ENCODE results near the gene LHFPL4.
"Not testable (repeated sequence)": the region's sequence is repeated elsewhere in the genome, so short reads cannot be mapped to it uniquely, and the experiment has no call there.

The LHFPL4 gene

GRCh38 chr3:9536212-9536611, 17.4 kb downstream of the LHFPL4 start:
- no peak for DNase-seq (ENCODE audit: low read depth in 3 of 3)

DNA sequence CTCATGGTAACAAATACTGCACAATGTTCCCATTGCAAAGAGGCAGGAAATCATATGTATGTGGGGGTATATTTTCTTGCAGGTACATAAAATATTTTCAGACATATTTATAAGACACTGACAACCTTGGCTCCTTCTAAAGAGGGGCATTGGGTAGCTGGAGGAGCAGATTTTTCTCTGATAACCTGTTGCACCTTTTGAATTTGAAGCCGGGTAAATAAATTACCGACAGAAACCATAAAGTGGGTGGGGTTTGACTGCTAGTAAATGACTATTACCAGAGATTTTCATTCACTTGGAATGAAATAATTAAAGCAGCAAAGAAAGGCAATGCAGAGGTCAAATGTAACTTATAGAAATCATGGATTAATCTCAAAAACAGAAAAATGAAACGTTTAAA, 19.2 kb downstream of the LHFPL4 start:
- DNase-seq (ENCODE audit: low read depth in 3 of 3): no peak

- no peak for DNase-seq (ENCODE audit: low read depth in 3 of 3)
These were observed 28.5 kb downstream of the LHFPL4 start for GRCh38 chr3:9525078-9525477.

- DNase-seq (ENCODE audit: low read depth in 3 of 3): no peak
These were observed 38.7 kb downstream of the LHFPL4 start for GRCh38 chr3:9514956-9515355.

DNA sequence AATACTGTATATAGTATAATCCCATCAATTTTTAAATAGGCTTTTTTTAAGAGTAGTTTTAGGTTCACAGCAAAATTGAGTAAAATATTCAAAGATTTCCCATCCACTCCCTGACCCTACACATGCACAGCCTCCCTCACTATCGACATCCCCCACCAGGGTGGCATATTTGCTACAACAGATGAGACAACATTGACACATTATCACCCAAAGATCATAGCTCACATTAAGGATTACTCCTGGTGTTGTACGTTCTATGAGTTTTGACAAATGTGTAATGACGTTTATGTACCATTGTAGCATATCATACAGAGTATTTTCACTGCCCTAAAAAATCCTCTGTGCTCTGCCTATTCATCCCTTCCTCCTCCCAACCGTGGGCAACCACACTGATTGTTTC, 39.3 kb downstream of the LHFPL4 start:
- no peak for DNase-seq (ENCODE audit: low read depth in 3 of 3)

- no peak for DNase-seq (ENCODE audit: low read depth in 3 of 3)
These were observed 41.1 kb downstream of the LHFPL4 start for GRCh38 chr3:9512456-9513045.

DNA sequence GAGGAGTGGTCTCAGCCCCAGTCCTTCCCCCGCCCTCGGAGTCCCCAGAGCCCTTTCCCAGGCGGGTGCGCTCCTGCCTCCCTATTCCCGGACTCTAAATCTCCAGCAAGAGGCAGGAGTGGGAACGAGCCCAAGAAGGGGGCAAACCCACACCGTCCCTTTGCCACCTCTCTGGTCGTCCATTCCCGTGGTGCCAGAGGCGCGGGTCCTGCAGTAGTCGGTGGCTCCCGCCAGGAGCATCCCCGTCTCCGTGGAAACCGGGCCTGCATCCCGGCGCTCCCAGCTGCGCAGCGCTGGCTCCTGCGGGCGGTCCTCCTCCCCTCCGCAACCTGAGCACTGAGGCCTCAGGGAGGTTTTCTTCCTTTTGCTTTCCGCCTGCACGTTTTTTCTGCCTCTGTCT, 44.8 kb downstream of the LHFPL4 start:
- DNase-seq (ENCODE audit: low read depth in 3 of 3): no peak

- DNase-seq (ENCODE audit: low read depth in 3 of 3): no peak
These were observed 45.7 kb downstream of the LHFPL4 start for GRCh38 chr3:9507586-9508578.

- peak; percentile 53 to 74 (median 55) for DNase-seq (ENCODE audit: low read depth in 3 of 3)
These were observed 50.3 kb downstream of the LHFPL4 start for GRCh38 chr3:9503283-9503682.

DNA sequence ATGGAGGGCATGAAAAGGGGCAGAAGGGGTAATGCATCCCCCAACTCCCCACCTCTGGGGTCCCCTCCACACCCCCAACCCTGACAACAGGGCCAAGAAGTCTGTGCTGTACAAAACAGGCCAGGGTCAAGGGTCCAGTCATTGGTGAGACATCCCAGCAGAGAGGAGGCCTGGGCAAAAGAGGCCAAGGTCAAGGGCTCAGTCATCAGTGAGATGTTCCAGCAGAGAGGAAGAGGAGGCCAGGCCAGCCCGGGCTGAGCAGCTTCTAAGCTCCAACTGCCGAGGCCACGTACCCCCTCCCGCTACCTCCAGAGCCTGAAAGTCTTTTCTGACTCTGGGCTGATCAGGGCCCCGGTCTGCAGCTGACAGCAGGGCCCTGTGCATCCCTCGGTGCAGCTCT, 52.4 kb downstream of the LHFPL4 start:
- no peak for DNase-seq (ENCODE audit: low read depth in 3 of 3)

DNA sequence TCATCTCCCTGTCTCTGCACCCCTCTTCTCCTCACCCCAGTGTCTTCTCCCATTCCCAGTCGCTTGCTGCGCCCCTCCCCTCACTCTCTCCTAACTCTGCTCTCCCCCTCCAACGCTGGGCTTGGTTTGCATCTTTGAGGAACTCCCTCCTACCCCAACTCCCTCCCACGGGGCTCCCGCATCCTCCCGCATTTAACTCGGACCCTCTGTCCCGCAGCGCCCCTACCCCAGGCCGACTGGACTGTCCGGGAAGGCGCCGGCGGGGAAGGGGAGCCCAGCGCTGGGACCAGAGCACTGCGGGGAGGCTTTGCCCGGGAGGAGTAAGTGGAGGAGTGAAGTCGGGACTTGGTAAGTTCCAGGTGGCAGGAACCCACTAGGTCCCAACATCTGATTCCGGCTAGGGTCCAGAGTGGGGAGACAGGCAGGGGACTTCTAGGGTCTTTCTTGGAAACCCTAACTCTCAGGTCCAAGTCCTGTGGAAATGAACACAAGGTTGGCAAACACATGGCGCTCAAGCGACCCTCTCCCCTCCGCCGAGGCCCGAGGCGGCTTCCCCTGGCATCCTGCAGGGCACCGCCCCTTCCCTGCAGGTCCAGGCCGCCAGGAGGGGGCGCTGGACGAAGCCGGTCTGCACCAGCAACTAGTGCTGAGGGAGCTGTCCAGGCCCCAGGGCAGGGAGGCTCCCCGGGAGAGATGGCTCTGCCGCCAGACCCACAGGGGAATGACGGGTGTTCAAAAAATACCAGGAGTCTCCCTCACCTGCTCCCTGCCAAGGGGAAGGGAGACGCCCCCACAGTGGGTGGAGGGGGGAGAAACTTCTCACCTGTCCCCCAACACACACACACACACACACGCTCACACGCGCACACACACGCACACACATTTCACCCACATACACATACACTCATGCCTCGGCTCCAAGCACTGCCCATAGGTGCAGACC, 53.2 kb downstream of the LHFPL4 start:
- peak; percentile 34 to 70 (median 51) for DNase-seq (ENCODE audit: low read depth in 3 of 3)

DNA sequence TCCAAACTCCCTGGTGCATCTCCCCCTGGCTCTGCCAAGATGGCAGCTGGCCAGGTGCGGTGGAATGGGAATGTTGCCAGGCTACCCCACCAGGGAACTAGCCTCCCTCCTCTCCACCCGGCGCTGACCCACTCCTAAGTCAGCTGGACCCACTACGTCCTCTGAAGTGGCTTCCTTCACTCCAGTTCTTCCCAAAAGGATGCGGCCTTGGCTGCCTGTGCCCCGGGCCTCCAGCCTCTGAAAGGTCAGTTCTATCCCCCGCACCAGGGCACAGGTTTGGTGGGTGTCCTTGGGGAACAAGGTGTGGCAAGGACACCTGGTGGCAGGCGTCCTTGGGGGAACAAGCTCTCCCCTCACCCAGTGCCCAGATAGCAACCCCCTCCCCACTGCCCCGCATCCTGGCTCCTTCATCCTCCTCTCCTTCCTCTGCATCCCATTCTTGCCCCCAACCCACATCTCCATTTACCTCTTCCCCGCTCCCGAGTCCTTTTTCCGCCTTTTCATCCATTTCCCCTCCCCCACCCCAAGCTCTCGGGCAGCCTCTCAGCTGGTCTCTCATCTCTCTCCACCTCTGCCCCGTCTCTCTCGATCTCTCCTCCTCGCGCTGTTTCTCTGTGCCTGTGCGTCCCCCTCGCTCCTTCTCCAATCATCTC, 54.0 kb downstream of the LHFPL4 start:
- DNase-seq (ENCODE audit: low read depth in 3 of 3): no peak

- no peak for DNase-seq (ENCODE audit: low read depth in 3 of 3)
These were observed 54.8 kb downstream of the LHFPL4 start for GRCh38 chr3:9498781-9499180.

DNA sequence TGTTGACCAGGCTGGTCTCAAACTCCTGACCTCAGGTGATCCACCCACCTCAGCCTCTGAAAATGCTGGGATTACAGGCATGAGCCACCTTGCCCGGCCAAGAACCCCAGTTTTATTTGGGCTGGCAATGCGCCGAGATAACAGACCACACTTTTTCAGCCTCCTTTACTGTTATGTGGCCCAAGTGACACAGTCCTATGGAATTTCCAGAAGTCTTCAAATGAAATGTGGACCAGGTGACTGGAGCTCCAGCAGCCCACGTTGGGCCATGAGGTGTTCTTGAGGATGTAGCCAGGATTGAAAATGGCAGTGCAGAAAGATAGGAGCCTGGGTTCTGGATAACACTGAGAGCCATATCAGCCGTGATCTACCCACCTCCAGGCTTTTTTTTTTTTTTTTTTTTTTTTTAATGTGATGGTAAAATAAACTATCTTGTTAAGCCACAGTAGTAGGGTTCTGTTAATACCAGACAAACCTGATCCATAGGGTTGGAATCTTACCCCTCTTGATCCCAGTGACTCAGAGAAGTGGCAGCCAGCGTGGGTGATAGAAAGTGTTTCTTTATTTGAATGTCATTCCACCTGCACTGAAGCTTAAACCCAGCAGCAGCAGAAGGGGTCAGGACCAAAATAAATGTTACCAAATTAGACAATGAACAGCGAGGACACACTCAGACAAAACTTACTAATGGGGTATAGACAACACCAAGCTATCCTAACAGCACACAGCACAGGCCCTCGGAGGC, 55.6 kb downstream of the LHFPL4 start:
- no peak for DNase-seq (ENCODE audit: low read depth in 3 of 3)

DNA sequence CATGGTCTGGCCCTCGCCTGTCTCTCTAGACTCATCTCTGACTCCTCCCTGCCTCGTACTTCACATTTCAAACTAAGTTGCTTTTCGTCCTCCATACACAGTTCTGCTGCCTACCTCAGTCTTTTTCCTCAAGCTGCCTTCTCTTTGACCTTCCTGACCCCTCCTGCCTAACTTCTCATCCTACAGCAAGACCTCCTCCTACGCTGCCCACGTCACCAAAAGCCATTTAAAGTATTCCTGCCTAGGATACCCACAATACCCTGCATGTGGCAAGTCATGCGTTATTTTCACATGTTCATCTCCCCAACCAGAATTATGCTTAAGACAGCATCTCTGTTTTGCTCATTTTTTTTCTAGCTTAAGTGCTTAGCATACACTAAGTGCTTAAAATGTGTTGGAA, 56.7 kb downstream of the LHFPL4 start:
- DNase-seq (ENCODE audit: low read depth in 3 of 3): no peak

- not testable (repeated sequence) for DNase-seq (ENCODE audit: low read depth in 3 of 3)
These were observed 59.6 kb downstream of the LHFPL4 start for GRCh38 chr3:9494036-9494435.

DNA sequence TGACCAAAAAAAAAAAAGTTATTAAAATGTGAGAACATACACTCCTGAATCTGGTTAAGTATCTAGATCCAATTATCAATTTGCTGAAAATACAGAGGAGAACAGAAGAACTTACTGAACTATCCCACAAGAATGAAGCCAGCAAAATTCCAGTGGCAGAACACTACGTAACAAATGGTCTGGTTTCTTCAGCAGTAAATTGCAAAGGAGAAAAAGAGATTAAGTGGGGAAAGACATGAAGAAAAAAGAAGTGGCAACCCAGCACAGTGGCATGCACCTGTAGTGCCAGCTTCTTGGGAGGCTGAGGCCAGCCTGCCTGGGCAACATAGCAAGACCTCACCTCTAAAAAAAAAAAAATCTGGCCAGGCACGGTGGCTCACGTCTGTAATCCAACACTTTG, 62.1 kb downstream of the LHFPL4 start:
- no peak for DNase-seq (ENCODE audit: low read depth in 3 of 3)

GRCh38 chr3:9485248-9485647, 68.4 kb downstream of the LHFPL4 start:
- DNase-seq (ENCODE audit: low read depth in 3 of 3): no peak

DNA sequence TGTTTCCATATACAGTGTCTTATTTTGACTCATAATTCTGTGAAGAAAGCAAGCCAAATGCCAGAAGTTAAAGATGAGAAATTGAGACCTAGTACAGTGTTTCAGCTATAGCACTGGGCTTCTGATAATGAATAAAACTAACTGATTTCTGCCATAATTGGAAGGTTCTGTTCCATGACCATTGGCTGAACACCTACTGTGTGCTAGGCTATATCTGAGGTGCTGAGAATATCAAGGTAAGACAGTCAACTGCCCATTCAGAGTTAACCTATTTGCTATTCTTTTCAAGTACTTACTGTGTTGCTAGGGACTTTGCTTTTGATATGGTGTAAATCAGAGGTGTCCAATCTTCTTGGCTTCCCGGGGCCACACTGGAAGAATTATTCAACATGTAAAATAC, 73.4 kb downstream of the LHFPL4 start:
- DNase-seq (ENCODE audit: low read depth in 3 of 3): no peak

- DNase-seq (ENCODE audit: low read depth in 3 of 3): no peak
These were observed 76.7 kb downstream of the LHFPL4 start for GRCh38 chr3:9476935-9477334.

- no peak for DNase-seq (ENCODE audit: low read depth in 3 of 3)
These were observed 79.1 kb downstream of the LHFPL4 start for GRCh38 chr3:9474482-9474881.

All from stimulated activated CD4-positive, alpha-beta T cell treated with anti-CD3 and anti-CD28 coated beads, TNF-alpha, amount 100 ng/mL, for 24 hours (primary cell).